ENCODE data around the gene PIGL.

The PIGL gene

DNA sequence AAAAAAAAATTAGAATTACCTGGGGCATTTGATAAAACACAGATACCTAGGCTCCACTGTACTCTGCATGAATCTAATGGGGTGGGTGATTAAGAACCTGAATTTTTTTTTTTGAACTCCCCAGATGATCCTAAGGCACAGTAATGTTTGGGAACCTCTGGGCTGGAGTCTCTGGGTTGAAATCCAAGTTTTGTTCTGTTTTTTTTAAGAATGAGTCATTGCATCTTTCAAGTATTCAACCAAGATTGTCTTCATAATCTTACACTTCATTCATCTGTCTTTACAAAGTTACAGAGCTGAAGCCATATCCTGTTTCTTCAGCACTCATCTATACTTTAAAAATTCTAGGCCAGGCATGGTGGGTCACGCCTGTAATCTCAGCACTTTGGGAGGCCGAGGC lies 52.6 kb downstream of the PIGL start:
- TF ChIP-seq PAX5 (IDR thresholded peaks at IDR 0.05; ENCODE audit: insufficient read depth, low read length, severe bottlenecking): no peak
- DNase-seq (ENCODE audit: insufficient read length, low spot score) (no peak), FAIRE-seq (no peak)

GRCh38 chr17:16272111-16272840 lies 55.3 kb downstream of the PIGL start:
- no peak for FAIRE-seq
- no peak for DNase-seq (ENCODE audit: insufficient read length, low spot score)
- TF ChIP-seq PAX5 (IDR thresholded peaks at IDR 0.05; ENCODE audit: insufficient read depth, low read length, severe bottlenecking): no peak
- no peak for TF ChIP-seq TAF1 (IDR thresholded peaks at IDR 0.05; ENCODE audit: low read depth, low read length)
- TF ChIP-seq POLR2A (IDR thresholded peaks at IDR 0.05; ENCODE audit: low read depth, low read length): no peak
- no peak for TF ChIP-seq POLR2AphosphoS5 (IDR thresholded peaks at IDR 0.05; ENCODE audit: low read depth, low read length)

DNA sequence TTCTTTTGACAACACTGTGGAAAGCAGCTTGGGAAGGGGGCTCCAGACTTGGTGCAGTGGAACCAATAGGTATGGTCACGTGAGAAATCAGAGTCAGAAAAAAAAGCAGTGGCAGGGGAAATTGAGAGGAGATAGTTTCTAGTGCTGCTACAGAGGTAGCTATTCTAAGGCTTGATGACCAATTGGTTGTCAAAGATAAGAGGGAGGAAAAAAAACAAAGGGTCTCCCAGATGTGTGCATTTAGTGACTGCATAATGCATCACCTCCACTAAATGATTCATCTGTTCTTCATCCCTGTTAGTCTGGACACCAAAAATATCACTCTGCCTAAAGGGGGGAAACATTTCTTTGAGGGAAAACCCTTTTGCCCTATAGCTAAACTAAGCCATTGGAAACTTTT lies 56.5 kb downstream of the PIGL start:
- DNase-seq (ENCODE audit: insufficient read length, low spot score): no peak
- TF ChIP-seq SPI1 (IDR thresholded peaks at IDR 0.05; ENCODE audit: low read depth, low read length) (no peak), POU2F2 (IDR thresholded peaks at IDR 0.05; ENCODE audit: low read depth, low read length) (no peak), PAX5 (IDR thresholded peaks at IDR 0.05; ENCODE audit: insufficient read depth, low read length, severe bottlenecking) (no peak), POLR2A (IDR thresholded peaks at IDR 0.05; ENCODE audit: low read depth, low read length) (no peak), POLR2AphosphoS5 (IDR thresholded peaks at IDR 0.05; ENCODE audit: low read depth, low read length) (no peak), TAF1 (IDR thresholded peaks at IDR 0.05; ENCODE audit: low read depth, low read length) (no peak)
- FAIRE-seq: no peak

GRCh38 chr17:16273929-16274339 lies 56.9 kb downstream of the PIGL start:
- DNase-seq (ENCODE audit: insufficient read length, low spot score) (no peak), FAIRE-seq (peak; percentile 9)

GRCh38 chr17:16275024-16275423 lies 58.0 kb downstream of the PIGL start:
- TF ChIP-seq POU2F2 (IDR thresholded peaks at IDR 0.05; ENCODE audit: low read depth, low read length) (no peak), PAX5 (IDR thresholded peaks at IDR 0.05; ENCODE audit: insufficient read depth, low read length, severe bottlenecking) (no peak), POLR2A (IDR thresholded peaks at IDR 0.05; ENCODE audit: low read depth, low read length) (no peak), TAF1 (IDR thresholded peaks at IDR 0.05; ENCODE audit: low read depth, low read length) (no peak), POLR2AphosphoS5 (IDR thresholded peaks at IDR 0.05; ENCODE audit: low read depth, low read length) (no peak), SPI1 (IDR thresholded peaks at IDR 0.05; ENCODE audit: low read depth, low read length) (no peak)
- FAIRE-seq: no peak

More at GRCh38 chr17:16273929-16274339, 56.9 kb downstream of the PIGL start:
- no peak for TF ChIP-seq POU2F2 (IDR thresholded peaks at IDR 0.05; ENCODE audit: low read depth, low read length)
- TF ChIP-seq SPI1 (IDR thresholded peaks at IDR 0.05; ENCODE audit: low read depth, low read length): no peak
- TF ChIP-seq POLR2AphosphoS5 (IDR thresholded peaks at IDR 0.05; ENCODE audit: low read depth, low read length): no peak
- no peak for TF ChIP-seq PAX5 (IDR thresholded peaks at IDR 0.05; ENCODE audit: insufficient read depth, low read length, severe bottlenecking)
- no peak for TF ChIP-seq POLR2A (IDR thresholded peaks at IDR 0.05; ENCODE audit: low read depth, low read length)
- no peak for TF ChIP-seq TAF1 (IDR thresholded peaks at IDR 0.05; ENCODE audit: low read depth, low read length)

GRCh38 chr17:16277163-16277562 lies 60.2 kb downstream of the PIGL start:
- no peak for TF ChIP-seq PAX5 (IDR thresholded peaks at IDR 0.05; ENCODE audit: insufficient read depth, low read length, severe bottlenecking)
- TF ChIP-seq SPI1 (IDR thresholded peaks at IDR 0.05; ENCODE audit: low read depth, low read length): no peak
- TF ChIP-seq POLR2AphosphoS5 (IDR thresholded peaks at IDR 0.05; ENCODE audit: low read depth, low read length): no peak
- TF ChIP-seq TAF1 (IDR thresholded peaks at IDR 0.05; ENCODE audit: low read depth, low read length): no peak
- TF ChIP-seq POLR2A (IDR thresholded peaks at IDR 0.05; ENCODE audit: low read depth, low read length): no peak
- no peak for TF ChIP-seq POU2F2 (IDR thresholded peaks at IDR 0.05; ENCODE audit: low read depth, low read length)
- no peak for FAIRE-seq
- no peak for DNase-seq (ENCODE audit: insufficient read length, low spot score)

More at GRCh38 chr17:16275024-16275423, 58.0 kb downstream of the PIGL start:
- no peak for DNase-seq (ENCODE audit: insufficient read length, low spot score)

GRCh38 chr17:16281351-16281750 lies 64.3 kb downstream of the PIGL start:
- DNase-seq (ENCODE audit: insufficient read length, low spot score) (no peak), FAIRE-seq (no peak)
- TF ChIP-seq PAX5 (IDR thresholded peaks at IDR 0.05; ENCODE audit: insufficient read depth, low read length, severe bottlenecking) (no peak), POLR2A (IDR thresholded peaks at IDR 0.05; ENCODE audit: low read depth, low read length) (no peak), POLR2AphosphoS5 (IDR thresholded peaks at IDR 0.05; ENCODE audit: low read depth, low read length) (no peak), POU2F2 (IDR thresholded peaks at IDR 0.05; ENCODE audit: low read depth, low read length) (no peak), TAF1 (IDR thresholded peaks at IDR 0.05; ENCODE audit: low read depth, low read length) (no peak), SPI1 (IDR thresholded peaks at IDR 0.05; ENCODE audit: low read depth, low read length) (no peak)

DNA sequence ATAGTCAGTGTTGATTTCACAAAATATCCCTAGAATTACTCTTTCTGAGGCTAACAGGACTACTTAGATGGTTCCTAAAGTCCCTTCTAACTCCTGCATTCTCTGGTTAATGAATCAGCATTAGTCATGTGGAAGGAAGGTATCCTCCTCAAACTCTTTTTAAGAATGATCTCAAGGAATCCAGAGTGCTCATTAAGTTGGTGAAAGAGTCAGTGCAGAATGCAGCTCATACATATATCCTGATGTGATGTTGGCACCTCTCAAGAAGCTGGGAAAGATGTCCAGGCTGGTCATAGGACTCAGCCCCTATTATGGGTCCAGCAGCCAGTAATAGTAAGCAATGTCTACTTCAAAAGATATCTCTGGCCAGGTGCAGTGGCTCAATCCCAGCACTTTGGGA lies 65.5 kb downstream of the PIGL start:
- DNase-seq (ENCODE audit: insufficient read length, low spot score): no peak
- TF ChIP-seq POLR2AphosphoS5 (IDR thresholded peaks at IDR 0.05; ENCODE audit: low read depth, low read length) (no peak), SPI1 (IDR thresholded peaks at IDR 0.05; ENCODE audit: low read depth, low read length) (no peak), POLR2A (IDR thresholded peaks at IDR 0.05; ENCODE audit: low read depth, low read length) (no peak), PAX5 (IDR thresholded peaks at IDR 0.05; ENCODE audit: insufficient read depth, low read length, severe bottlenecking) (no peak), TAF1 (IDR thresholded peaks at IDR 0.05; ENCODE audit: low read depth, low read length) (no peak), POU2F2 (IDR thresholded peaks at IDR 0.05; ENCODE audit: low read depth, low read length) (no peak)
- no peak for FAIRE-seq

DNA sequence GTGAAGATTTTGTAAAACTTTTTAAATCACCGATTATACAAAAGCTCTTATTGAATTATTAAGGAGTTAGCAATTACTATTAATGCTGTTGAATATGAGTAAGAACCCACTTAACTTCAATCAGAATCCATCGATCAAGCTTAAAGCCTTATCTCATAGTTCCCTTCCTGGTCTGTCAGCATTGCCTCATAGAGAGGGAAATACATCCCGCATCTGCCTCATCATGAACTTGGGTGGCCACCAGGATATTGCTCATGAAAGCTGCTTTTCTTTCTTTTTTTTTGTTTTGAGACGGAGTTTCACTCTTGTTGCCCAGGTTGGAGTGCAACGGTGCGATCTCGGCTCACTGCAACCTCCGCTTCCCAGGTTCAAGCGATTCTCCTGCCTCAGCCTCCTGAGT lies 66.7 kb downstream of the PIGL start:
- DNase-seq (ENCODE audit: insufficient read length, low spot score): no peak

DNA sequence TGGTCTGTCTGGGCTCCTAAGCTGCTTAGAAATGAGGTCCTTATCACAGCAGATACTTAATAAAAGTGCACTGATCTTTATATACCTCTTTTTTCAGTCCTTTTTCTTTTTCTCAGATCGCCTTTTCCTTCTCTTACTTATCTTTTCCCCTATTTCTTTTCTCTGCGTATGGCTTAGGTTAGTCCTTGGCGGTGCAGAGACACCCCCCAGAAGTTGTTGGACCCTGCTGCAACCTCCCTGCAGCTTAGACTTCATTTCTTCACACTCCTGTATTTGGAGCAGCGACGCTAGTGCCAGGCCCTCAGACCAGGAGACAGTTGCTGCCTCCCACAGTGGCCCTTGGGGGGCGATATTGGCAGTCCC lies 68.6 kb downstream of the PIGL start:
- DNase-seq (ENCODE audit: insufficient read length, low spot score): no peak
- FAIRE-seq: no peak
- TF ChIP-seq POLR2AphosphoS5 (IDR thresholded peaks at IDR 0.05; ENCODE audit: low read depth, low read length) (no peak), PAX5 (IDR thresholded peaks at IDR 0.05; ENCODE audit: insufficient read depth, low read length, severe bottlenecking) (no peak), SPI1 (IDR thresholded peaks at IDR 0.05; ENCODE audit: low read depth, low read length) (no peak), POU2F2 (IDR thresholded peaks at IDR 0.05; ENCODE audit: low read depth, low read length) (no peak), TAF1 (IDR thresholded peaks at IDR 0.05; ENCODE audit: low read depth, low read length) (no peak), POLR2A (IDR thresholded peaks at IDR 0.05; ENCODE audit: low read depth, low read length) (no peak)

More for the DNA sequence above, 66.7 kb downstream of the PIGL start:
- TF ChIP-seq SPI1 (IDR thresholded peaks at IDR 0.05; ENCODE audit: low read depth, low read length): no peak
- TF ChIP-seq POLR2A (IDR thresholded peaks at IDR 0.05; ENCODE audit: low read depth, low read length): no peak
- TF ChIP-seq POLR2AphosphoS5 (IDR thresholded peaks at IDR 0.05; ENCODE audit: low read depth, low read length): no peak
- no peak for TF ChIP-seq TAF1 (IDR thresholded peaks at IDR 0.05; ENCODE audit: low read depth, low read length)
- TF ChIP-seq POU2F2 (IDR thresholded peaks at IDR 0.05; ENCODE audit: low read depth, low read length): no peak
- TF ChIP-seq PAX5 (IDR thresholded peaks at IDR 0.05; ENCODE audit: insufficient read depth, low read length, severe bottlenecking): no peak
- FAIRE-seq: no peak

Measured in GM12891 (cell line).